Measurements from ENCODE around the gene MMP13.

Gene MMP13

GRCh38 chr11:102921587-102922220, 33.8 kb downstream of the MMP13 start:
- Histone ChIP-seq H3K79me1 (ENCODE audit: low read length) (no peaks in the 10 kb centered on the region), H3K9ac (ENCODE audit: low read length) (no peak overlapping the region), H3K4me1 (ENCODE audit: control insufficient read depth, low read depth, low read length) (no peaks in the 10 kb centered on the region), H2BK120ac (ENCODE audit: low read depth, low read length) (no peak overlapping the region), H2BK5ac (ENCODE audit: low read length) (no peak overlapping the region), H4K8ac (ENCODE audit: low read depth, low read length) (peak overlapping the region; percentile 56), H3K56ac (ENCODE audit: low read length) (no peak overlapping the region), H3K23ac (ENCODE audit: low read length) (no peak overlapping the region), H3K4ac (ENCODE audit: low read depth, low read length) (no peak overlapping the region), H3K36me3 (ENCODE audit: control insufficient read depth, insufficient read depth, low read length) (no peaks in the 10 kb centered on the region), H3K18ac (ENCODE audit: low read length) (no peak overlapping the region), H3K4me2 (ENCODE audit: low read length) (no peak overlapping the region), H3K4me3 (ENCODE audit: low read length) (no peak overlapping the region), H3K79me2 (ENCODE audit: control insufficient read depth, insufficient read depth, low read length) (no peaks in the 10 kb centered on the region), H4K5ac (ENCODE audit: low read length) (no peak overlapping the region), H3K27ac (ENCODE audit: low read depth, low read length) (no peak overlapping the region), H3K27me3 (ENCODE audit: insufficient read depth, low read length, poor library complexity) (no peaks in the 10 kb centered on the region), H2BK15ac (replicated peaks; ENCODE audit: low read depth) (no peak overlapping the region), H2AK5ac (ENCODE audit: low read length) (no peak overlapping the region)
- no peak for DNase-seq
- no CpG with 5 or more reads among the region's 3 CpGs for WGBS (ENCODE audit: extremely low coverage, insufficient coverage, low lambda C conversion rate)

- WGBS (ENCODE audit: extremely low coverage, insufficient coverage, low lambda C conversion rate), result no CpG with 5 or more reads among the region's 13 CpGs
- H3K23ac ChIP-seq (ENCODE audit: low read length), result no peak overlapping the region
- no peak overlapping the region for H3K18ac ChIP-seq (ENCODE audit: low read length)
- no peak overlapping the region for H2BK15ac ChIP-seq (replicated peaks; ENCODE audit: low read depth)
- H3K27me3 ChIP-seq (ENCODE audit: insufficient read depth, low read length, poor library complexity), result no peaks in the 10 kb centered on the region
- no peaks in the 10 kb centered on the region for H3K79me2 ChIP-seq (ENCODE audit: control insufficient read depth, insufficient read depth, low read length)
- H3K9ac ChIP-seq (ENCODE audit: low read length), result no peak overlapping the region
- H3K27ac ChIP-seq (ENCODE audit: low read depth, low read length), result no peak overlapping the region
- no peak overlapping the region for H3K4me3 ChIP-seq (ENCODE audit: low read length)
- no peak overlapping the region for H3K4ac ChIP-seq (ENCODE audit: low read depth, low read length)
- no peaks in the 10 kb centered on the region for H3K4me1 ChIP-seq (ENCODE audit: control insufficient read depth, low read depth, low read length)
- H3K56ac ChIP-seq (ENCODE audit: low read length), result no peak overlapping the region
- H3K79me1 ChIP-seq (ENCODE audit: low read length), result no peaks in the 10 kb centered on the region
- H4K5ac ChIP-seq (ENCODE audit: low read length), result no peak overlapping the region
- H4K8ac ChIP-seq (ENCODE audit: low read depth, low read length), result no peak overlapping the region
- H2AK5ac ChIP-seq (ENCODE audit: low read length), result no peak overlapping the region
- H2BK120ac ChIP-seq (ENCODE audit: low read depth, low read length), result no peak overlapping the region
- DNase-seq, result no peak
- H3K36me3 ChIP-seq (ENCODE audit: control insufficient read depth, insufficient read depth, low read length), result no peaks in the 10 kb centered on the region
- H3K4me2 ChIP-seq (ENCODE audit: low read length), result no peak overlapping the region
- no peak overlapping the region for H2BK5ac ChIP-seq (ENCODE audit: low read length)
These were observed 35.3 kb downstream of the MMP13 start for GRCh38 chr11:102920118-102920684.

GRCh38 chr11:102915044-102915375, 40.5 kb downstream of the MMP13 start:
- Histone ChIP-seq H2BK5ac (ENCODE audit: low read length) (no peak overlapping the region), H3K36me3 (ENCODE audit: control insufficient read depth, insufficient read depth, low read length) (no peaks in the 10 kb centered on the region), H3K4me3 (ENCODE audit: low read length) (no peak overlapping the region), H4K5ac (ENCODE audit: low read length) (no peak overlapping the region), H2AK5ac (ENCODE audit: low read length) (no peak overlapping the region), H2BK120ac (ENCODE audit: low read depth, low read length) (no peak overlapping the region), H4K8ac (ENCODE audit: low read depth, low read length) (no peak overlapping the region), H3K23ac (ENCODE audit: low read length) (no peak overlapping the region), H3K18ac (ENCODE audit: low read length) (no peak overlapping the region), H3K56ac (ENCODE audit: low read length) (no peak overlapping the region), H3K4me2 (ENCODE audit: low read length) (no peak overlapping the region), H3K27me3 (ENCODE audit: insufficient read depth, low read length, poor library complexity) (no peaks in the 10 kb centered on the region), H3K79me1 (ENCODE audit: low read length) (no peaks in the 10 kb centered on the region), H2BK15ac (replicated peaks; ENCODE audit: low read depth) (peak overlapping the region; percentile 85), H3K27ac (ENCODE audit: low read depth, low read length) (no peak overlapping the region), H3K4ac (ENCODE audit: low read depth, low read length) (no peak overlapping the region), H3K79me2 (ENCODE audit: control insufficient read depth, insufficient read depth, low read length) (no peaks in the 10 kb centered on the region), H3K9ac (ENCODE audit: low read length) (no peak overlapping the region), H3K4me1 (ENCODE audit: control insufficient read depth, low read depth, low read length) (peaks cover 2% of the 10 kb centered on the region)
- no peak for DNase-seq

GRCh38 chr11:102914238-102915043, 41.1 kb downstream of the MMP13 start:
- Histone ChIP-seq H3K4ac (ENCODE audit: low read depth, low read length) (peak overlapping the region; percentile 59), H3K27me3 (ENCODE audit: insufficient read depth, low read length, poor library complexity) (no peaks in the 10 kb centered on the region), H3K4me3 (ENCODE audit: low read length) (no peak overlapping the region), H4K5ac (ENCODE audit: low read length) (no peak overlapping the region), H3K27ac (ENCODE audit: low read depth, low read length) (no peak overlapping the region), H2BK5ac (ENCODE audit: low read length) (peak overlapping the region; percentile 17), H3K4me1 (ENCODE audit: control insufficient read depth, low read depth, low read length) (peaks cover 2% of the 10 kb centered on the region), H3K4me2 (ENCODE audit: low read length) (no peak overlapping the region), H4K8ac (ENCODE audit: low read depth, low read length) (no peak overlapping the region), H3K79me2 (ENCODE audit: control insufficient read depth, insufficient read depth, low read length) (no peaks in the 10 kb centered on the region), H2BK120ac (ENCODE audit: low read depth, low read length) (peak overlapping the region; percentile 29), H3K23ac (ENCODE audit: low read length) (no peak overlapping the region), H2AK5ac (ENCODE audit: low read length) (no peak overlapping the region), H3K9ac (ENCODE audit: low read length) (no peak overlapping the region), H3K36me3 (ENCODE audit: control insufficient read depth, insufficient read depth, low read length) (no peaks in the 10 kb centered on the region), H3K56ac (ENCODE audit: low read length) (no peak overlapping the region), H3K79me1 (ENCODE audit: low read length) (no peaks in the 10 kb centered on the region), H3K18ac (ENCODE audit: low read length) (peak overlapping the region; percentile 80), H2BK15ac (replicated peaks; ENCODE audit: low read depth) (peak overlapping the region; percentile 92)
- peak; percentile 83 for DNase-seq
- WGBS (ENCODE audit: extremely low coverage, insufficient coverage, low lambda C conversion rate), result no CpG with 5 or more reads among the region's 3 CpGs

GRCh38 chr11:102912482-102912830, 43.1 kb downstream of the MMP13 start:
- no peak overlapping the region for H2BK15ac ChIP-seq (replicated peaks; ENCODE audit: low read depth)
- no peaks in the 10 kb centered on the region for H3K27me3 ChIP-seq (ENCODE audit: insufficient read depth, low read length, poor library complexity)
- H4K5ac ChIP-seq (ENCODE audit: low read length), result peak overlapping the region; percentile 91
- H3K4me1 ChIP-seq (ENCODE audit: control insufficient read depth, low read depth, low read length), result peaks cover 2% of the 10 kb centered on the region
- H2BK120ac ChIP-seq (ENCODE audit: low read depth, low read length), result no peak overlapping the region
- no peaks in the 10 kb centered on the region for H3K36me3 ChIP-seq (ENCODE audit: control insufficient read depth, insufficient read depth, low read length)
- no peak overlapping the region for H2BK5ac ChIP-seq (ENCODE audit: low read length)
- no peak overlapping the region for H3K9ac ChIP-seq (ENCODE audit: low read length)
- H3K79me2 ChIP-seq (ENCODE audit: control insufficient read depth, insufficient read depth, low read length), result no peaks in the 10 kb centered on the region
- H4K8ac ChIP-seq (ENCODE audit: low read depth, low read length), result peak overlapping the region; percentile 15
- peak; percentile 40 for DNase-seq
- no peak overlapping the region for H3K4me2 ChIP-seq (ENCODE audit: low read length)
- no peak overlapping the region for H3K23ac ChIP-seq (ENCODE audit: low read length)
- H3K56ac ChIP-seq (ENCODE audit: low read length), result peak overlapping the region; percentile 42
- no peak overlapping the region for H3K18ac ChIP-seq (ENCODE audit: low read length)
- WGBS (ENCODE audit: extremely low coverage, insufficient coverage, low lambda C conversion rate), result no CpG with 5 or more reads among the region's 2 CpGs
- no peak overlapping the region for H3K4me3 ChIP-seq (ENCODE audit: low read length)
- no peak overlapping the region for H3K4ac ChIP-seq (ENCODE audit: low read depth, low read length)
- no peak overlapping the region for H2AK5ac ChIP-seq (ENCODE audit: low read length)
- no peaks in the 10 kb centered on the region for H3K79me1 ChIP-seq (ENCODE audit: low read length)
- no peak overlapping the region for H3K27ac ChIP-seq (ENCODE audit: low read depth, low read length)

Data from mesendoderm (in vitro differentiated cells).